GM18519 (cell line): Measurements from ENCODE around the gene SNIP1.
"Not testable (repeated sequence)": the region's sequence is repeated elsewhere in the genome, so short reads cannot be mapped to it uniquely, and the experiment has no call there.

Experiments
- ATAC-seq: cut with Tn5 transposase; IDR thresholded peaks from one replicate; pipeline ENCODE4 v1.9.1; 2021; ENCODE audit warnings: mild to moderate bottlenecking, moderate library complexity; ENCODE audit not compliant: unreplicated experiment, low FRiP score

SNIP1 gene

GRCh38 chr1:37514350-37515184, 39.5 kb downstream of the SNIP1 start, which contains the start of gene MEAF6:
MEAF6 (minus strand) TSS chr1:37514766; CDS start chr1:37514746, 20 bp downstream.
- ATAC-seq, result peak; percentile 77

DNA sequence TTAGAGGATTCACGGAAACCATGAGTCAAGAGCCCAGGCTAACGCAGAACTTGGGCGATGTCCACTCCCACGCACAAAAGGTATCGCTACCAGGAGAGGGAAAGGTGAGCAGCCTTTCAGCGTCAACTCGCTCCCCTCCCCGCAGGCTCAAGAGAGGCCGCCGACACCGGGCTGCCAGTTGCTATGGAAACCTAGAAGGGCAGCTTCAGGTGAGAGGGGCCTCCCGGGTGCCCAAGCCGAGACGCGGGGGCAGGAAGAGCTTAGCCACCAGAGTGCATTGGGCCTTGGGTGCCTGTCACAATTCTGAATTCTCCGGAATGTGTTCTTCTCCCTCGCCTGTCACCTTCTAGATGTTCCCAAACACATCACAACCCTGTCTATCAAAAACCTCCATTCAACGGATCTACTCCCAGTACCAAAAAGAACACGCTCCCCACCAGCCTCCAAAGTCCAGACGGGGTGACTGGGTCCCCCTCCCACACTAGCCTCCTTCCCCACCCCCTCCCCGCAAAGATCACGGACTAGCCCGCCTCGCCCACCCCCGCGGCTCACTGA, 40.2 kb downstream of the SNIP1 start:
- ATAC-seq, result no peak

DNA sequence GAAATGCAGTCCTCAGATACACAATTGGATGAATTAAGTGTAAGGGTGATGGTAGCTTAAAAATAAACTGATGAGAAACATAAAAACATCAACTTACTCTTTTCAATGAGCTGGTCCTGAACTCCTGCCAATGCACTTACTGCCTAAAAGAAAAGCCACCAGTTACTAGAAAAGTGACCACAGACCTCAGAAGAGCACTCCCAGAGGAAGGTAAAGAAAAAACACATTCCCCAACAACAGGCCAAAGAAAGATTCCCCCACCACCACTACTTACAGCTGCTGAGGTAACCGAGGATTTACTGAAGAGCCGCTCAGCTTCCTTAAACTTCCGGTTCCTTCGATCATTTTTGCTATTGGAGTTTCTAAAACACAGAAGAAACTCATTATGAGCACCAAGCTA, 44.9 kb downstream of the SNIP1 start:
- ATAC-seq, result no peak

DNA sequence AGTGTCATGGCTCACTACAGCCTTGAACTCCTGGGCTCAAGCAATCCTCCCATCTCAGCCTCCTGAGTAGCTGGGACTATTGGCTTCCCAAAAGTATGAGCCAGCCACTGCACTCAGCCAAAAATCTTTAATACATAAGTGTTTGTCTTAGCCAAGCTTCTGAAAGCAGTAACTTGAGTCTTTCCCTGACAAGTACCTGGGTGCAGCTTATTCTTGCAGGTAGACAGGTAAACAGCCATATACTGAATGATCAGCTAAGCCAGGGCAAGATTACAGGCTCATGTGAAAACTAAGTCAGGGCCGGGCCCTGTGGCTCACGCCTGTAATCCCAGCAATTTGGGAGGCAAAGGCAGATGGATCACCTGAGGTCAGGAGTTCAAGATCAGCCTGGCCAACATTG, 47.4 kb downstream of the SNIP1 start:
- ATAC-seq, result no peak

- ATAC-seq, result not testable (repeated sequence)
Observed at GRCh38 chr1:37502791-37503190, 51.3 kb downstream of the SNIP1 start.

GRCh38 chr1:37502104-37502503, 52.0 kb downstream of the SNIP1 start:
- no peak for ATAC-seq

GRCh38 chr1:37501661-37502060, 52.4 kb downstream of the SNIP1 start:
- ATAC-seq, result no peak

DNA sequence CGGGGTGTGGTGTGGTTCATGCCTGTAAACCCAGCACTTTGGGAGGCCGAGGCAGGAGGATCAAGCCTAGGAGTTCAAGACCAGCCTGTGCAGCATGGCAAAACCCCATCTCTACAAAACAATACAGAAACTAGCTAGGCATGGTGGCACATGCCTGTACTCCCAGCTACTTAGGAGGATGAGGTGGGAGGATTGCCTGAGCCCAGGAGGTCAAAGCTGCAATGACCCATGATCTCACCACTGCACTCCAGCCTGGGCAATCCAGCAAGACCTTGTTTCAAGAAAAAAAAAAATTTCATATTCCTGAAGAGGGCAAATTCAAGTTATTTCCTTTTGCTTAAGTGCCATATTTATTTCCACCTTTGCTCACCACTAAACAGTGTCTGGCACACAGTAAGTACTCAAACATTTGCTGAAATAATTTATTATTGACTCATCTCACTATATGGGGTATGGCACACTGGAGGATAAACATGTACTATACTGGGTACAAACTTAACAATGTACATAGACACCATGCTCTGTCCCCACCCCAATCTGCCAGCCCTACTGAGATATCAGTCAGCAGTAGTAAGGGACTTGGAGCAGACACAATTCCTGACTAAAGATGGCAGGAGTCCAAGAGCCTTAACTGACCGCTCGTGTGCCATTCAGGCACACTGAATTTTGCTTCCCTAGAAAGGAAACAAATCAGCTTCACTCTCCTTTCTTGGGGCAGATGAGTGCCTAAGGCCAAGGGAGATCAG, 55.0 kb downstream of the SNIP1 start:
- no peak for ATAC-seq

GRCh38 chr1:37497832-37498231, 56.3 kb downstream of the SNIP1 start:
- no peak for ATAC-seq

- ATAC-seq, result no peak
Observed at GRCh38 chr1:37495875-37496274, 58.2 kb downstream of the SNIP1 start.

GRCh38 chr1:37493336-37494098, 60.6 kb downstream of the SNIP1 start:
- no peak for ATAC-seq

DNA sequence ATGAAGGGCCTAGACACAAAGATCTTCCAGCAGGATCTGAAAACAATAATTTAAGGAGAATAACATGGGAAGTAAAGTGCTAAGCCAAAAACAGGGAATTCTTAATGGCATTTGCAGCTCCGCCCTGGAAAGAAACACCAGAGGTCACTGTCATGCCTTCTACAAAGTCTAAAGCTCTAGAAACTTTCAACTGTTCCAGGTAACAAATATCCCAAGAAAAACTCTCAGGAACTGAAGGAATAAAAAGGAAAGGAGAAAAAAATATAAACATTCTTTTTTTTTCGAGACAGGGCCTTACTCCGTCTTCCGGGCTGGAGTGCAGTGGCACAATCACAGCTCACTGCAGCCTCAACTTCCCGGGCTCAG, 66.5 kb downstream of the SNIP1 start:
- ATAC-seq, result no peak

DNA sequence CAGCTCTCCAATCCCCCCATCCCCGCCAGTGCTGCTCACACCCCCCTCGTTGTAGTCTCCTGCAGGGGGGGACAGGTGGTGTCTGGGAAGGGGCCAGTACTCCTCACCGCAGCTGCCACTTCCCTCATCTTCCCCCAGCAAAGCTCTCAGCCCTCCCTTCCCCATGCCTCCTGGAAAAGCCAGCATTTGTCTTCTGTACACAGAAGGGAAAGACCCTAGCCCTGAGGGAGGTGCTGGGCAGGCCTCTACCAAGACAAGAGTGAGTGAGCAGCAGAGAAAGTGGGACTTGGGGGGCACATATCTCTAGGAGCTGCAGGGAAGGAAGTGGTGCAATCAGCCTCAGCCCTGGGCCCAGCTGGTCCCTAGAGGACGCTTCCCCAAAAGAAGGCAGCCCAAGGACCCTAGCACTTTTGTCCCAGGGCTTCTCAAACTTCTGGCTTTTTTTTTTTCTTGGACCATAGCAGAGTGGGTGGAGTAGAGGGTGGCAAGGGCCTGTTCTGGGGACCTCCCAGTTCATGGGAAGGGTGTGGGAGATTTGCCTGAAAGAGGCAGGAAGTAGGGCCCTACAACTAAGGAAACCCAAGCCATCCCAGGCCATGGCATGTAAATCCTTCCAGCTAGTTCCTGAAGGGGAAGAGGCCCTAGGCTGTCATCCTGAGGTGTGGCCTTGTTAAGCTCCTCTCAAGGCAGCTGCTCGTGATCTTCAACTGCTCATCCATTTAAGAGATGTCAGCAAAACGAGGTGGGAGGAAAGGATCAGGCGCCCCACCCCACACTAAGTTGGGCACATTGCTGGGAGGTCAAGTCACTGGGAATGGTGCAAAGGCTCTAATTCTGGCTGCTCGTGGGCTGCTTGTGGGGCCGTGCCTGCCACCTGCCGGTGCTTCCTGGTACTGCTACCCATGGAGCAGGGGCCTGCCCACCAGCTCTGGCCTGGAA, 67.1 kb downstream of the SNIP1 start:
- ATAC-seq, result no peak

DNA sequence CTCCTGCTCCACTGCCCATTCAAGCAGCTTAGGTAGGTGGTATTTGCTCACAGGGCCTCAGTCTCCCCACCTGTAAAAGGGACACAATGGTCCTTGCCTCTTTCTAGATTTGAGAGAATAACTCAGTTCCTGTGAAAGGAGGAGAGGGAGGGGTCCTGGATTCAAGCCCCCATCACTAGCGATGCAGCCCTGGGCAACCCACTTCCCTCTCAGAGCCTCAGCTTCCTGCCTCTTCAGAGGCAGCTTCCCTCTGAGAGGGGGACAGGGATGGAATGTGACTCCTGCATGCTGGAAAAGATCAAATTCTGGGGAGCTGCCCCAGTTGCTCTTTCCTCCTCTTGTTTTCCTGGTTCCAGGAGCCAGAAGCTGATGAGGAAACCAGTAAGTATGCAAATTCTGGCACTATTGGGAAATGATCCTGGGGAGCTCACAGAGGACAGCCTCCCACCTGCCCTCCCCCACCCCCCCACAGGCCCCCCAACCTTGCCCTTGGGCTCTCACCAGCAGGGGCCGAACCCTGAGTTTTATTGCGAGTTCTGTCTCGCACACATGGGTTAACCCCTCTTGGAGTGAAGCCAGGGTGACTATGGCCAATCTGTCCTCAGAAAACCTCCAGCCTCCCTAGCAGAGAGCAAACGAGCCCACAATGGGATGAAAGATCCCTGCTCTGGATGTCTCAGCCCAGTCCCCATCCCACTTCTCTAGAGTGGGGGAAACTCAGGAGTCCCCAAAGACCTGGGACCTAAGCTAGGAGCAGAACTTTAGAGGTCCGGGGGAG, 68.0 kb downstream of the SNIP1 start:
- no peak for ATAC-seq
